CD4-positive, CD25-positive, alpha-beta regulatory T cell (primary cell): Measurements from ENCODE around the gene LAMTOR4. TPM values are rescaled to one million over a fixed set of nuclear protein-coding genes. Genes with fewer than 3 reads are reported as not detected.
"Not testable (repeated sequence)": the region's sequence is repeated elsewhere in the genome, so short reads cannot be mapped to it uniquely, and the experiment has no call there.

Source experiments
- ATAC-seq, 2 donors: fragments of 150-1000 bp; cut with Tn5 transposase; one replicate each; pipeline ENCODE4 v1.10.0; 2021; ENCODE audit warnings: low read depth in 2 of 2, moderate number of reproducible peaks in 2 of 2, moderate library complexity in 1 of 2
- DNase-seq, 3 donors: peaks; one replicate each; pipeline versions ENCODE4 v3.0.0 to v3.0.0-alpha.2; 2012 to 2022; ENCODE audit warnings: mixed read lengths in 1 of 3
- H3K27ac ChIP-seq: one replicate; pipeline ENCODE4 v1.7.0; 2013; ENCODE audit warnings: mild to moderate bottlenecking, low read length; ENCODE audit not compliant: insufficient read depth, poor library complexity, severe bottlenecking
- H3K27me3 ChIP-seq: one replicate; pipeline ENCODE4 v1.7.0; 2013; ENCODE audit warnings: low read length; ENCODE audit not compliant: control insufficient read depth, insufficient read depth
- H3K36me3 ChIP-seq: one replicate; pipeline ENCODE4 v1.7.0; 2013; ENCODE audit warnings: mild to moderate bottlenecking, low read length, moderate library complexity; ENCODE audit not compliant: control insufficient read depth, insufficient read depth
- H3K4me1 ChIP-seq: 2 replicates; pipeline ENCODE4 v1.7.0; 2013; ENCODE audit warnings: mild to moderate bottlenecking, low read length; ENCODE audit not compliant: insufficient read depth, control insufficient read depth, poor library complexity, severe bottlenecking
- H3K4me3 ChIP-seq: one replicate; pipeline ENCODE4 v1.7.0; 2013; ENCODE audit warnings: low read depth, mild to moderate bottlenecking, low read length, moderate library complexity
- H3K9me3 ChIP-seq, 2 experiments: 1 replicate in 1 of 2; 2 replicates in 1 of 2; pipeline ENCODE4 v1.7.0; 2013; ENCODE audit warnings: low read length in 2 of 2, mild to moderate bottlenecking in 1 of 2, moderate library complexity in 1 of 2; ENCODE audit not compliant: control insufficient read depth in 2 of 2
- H3K27ac Mint-ChIP-seq, 3 donors: one replicate each; pipeline ENCODE4 v1.8.0; 2020 to 2022; ENCODE audit warnings: mild to moderate bottlenecking in 3 of 3, mixed read lengths in 3 of 3, moderate library complexity in 2 of 3
- H3K27me3 Mint-ChIP-seq: one replicate; pipeline ENCODE4 v1.8.0; 2022; ENCODE audit warnings: mild to moderate bottlenecking, mixed read lengths
- H3K36me3 Mint-ChIP-seq: one replicate; pipeline ENCODE4 v1.8.0; 2020; ENCODE audit warnings: mixed read lengths
- H3K4me1 Mint-ChIP-seq, 4 donors: one replicate each; pipeline ENCODE4 v1.8.0; 2020 to 2022; ENCODE audit warnings: mixed read lengths in 4 of 4, mild to moderate bottlenecking in 1 of 4
- H3K4me3 Mint-ChIP-seq, 4 donors: one replicate each; pipeline ENCODE4 v1.8.0; 2020 to 2022; ENCODE audit warnings: mild to moderate bottlenecking in 4 of 4, mixed read lengths in 4 of 4, moderate library complexity in 3 of 4
- H3K9me3 Mint-ChIP-seq, 7 donors: one replicate each; pipeline ENCODE4 v1.8.0; 2020 to 2022; ENCODE audit warnings: mixed read lengths in 7 of 7, mild to moderate bottlenecking in 3 of 7, moderate library complexity in 2 of 7
- polyA plus RNA-seq, 4 donors: library from polyadenylated mRNA; unstranded; fragments of 300-500 nt; fragmentation: Illumina TruSeq; gene quantifications; one replicate each; pipeline ENCODE4 v1.2.3, GENCODE V29; 2021
- total RNA-seq: library from RNA; stranded (reverse); gene quantifications from one replicate; pipeline ENCODE4 v1.2.3, GENCODE V29; 2022

LAMTOR4 gene
- total and polyA plus RNA-seq, 5 donors from 2014 or later = 136 to 474 (median 460) TPM

GRCh38 chr7:100176096-100177044 is 27.7 kb downstream of the LAMTOR4 start:
- Histone ChIP-seq H3K27me3 (no peaks in the 10 kb centered on the region), H3K4me1 (peaks cover 35% of the 10 kb centered on the region), H3K27ac (peak overlapping the region; percentile 55), H3K9me3 (peaks cover 0 to 4% of the 10 kb centered on the region in 2 experiments), H3K4me3 (no peak overlapping the region), H3K36me3 (no peaks in the 10 kb centered on the region)
- H3K9me3 Mint-ChIP-seq = peaks cover 0 to 8% (median 0%) of the 10 kb centered on the region in 7 donors
- no peak for DNase-seq
- H3K4me1 Mint-ChIP-seq = peaks cover 3 to 62% (median 29%) of the 10 kb centered on the region in 4 donors
- H3K27me3 Mint-ChIP-seq = peaks cover 17% of the 10 kb centered on the region
- H3K36me3 Mint-ChIP-seq = no peaks in the 10 kb centered on the region
- H3K4me3 Mint-ChIP-seq = peak overlapping the region; percentile 74 to 89 (median 80)
- H3K27ac Mint-ChIP-seq = peak overlapping the region; percentile 35 to 87 (median 83)
- no peak for ATAC-seq

GRCh38 chr7:100177045-100178001 is 28.6 kb downstream of the LAMTOR4 start, which contains the start of the genes GPC2 and STAG3:
GPC2 (minus strand) TSS chr7:100177381; CDS start chr7:100177199, 182 bp downstream.
STAG3 (plus strand) TSS chr7:100177918; CDS start chr7:100180557, 2,639 bp downstream.
- Mint-ChIP-seq H3K4me3 (peak within 1 kb of the TSS; percentile 74 to 89 (median 80)), H3K27ac (peak within 1 kb of the TSS; percentile 35 to 87 (median 83)), H3K4me1 (peaks cover 8 to 65% (median 36%) of the 10 kb centered on the region in 4 donors), H3K36me3 (no peaks in the 10 kb centered on the region), H3K27me3 (peaks cover 17% of the 10 kb centered on the region), H3K9me3 (peaks cover 0 to 9% (median 0%) of the 10 kb centered on the region in 7 donors)
- H3K4me3 ChIP-seq = peak within 1 kb of the TSS; percentile 51
- ATAC-seq (peak; percentile 83 to 87), DNase-seq (peak; percentile 95 to 97 (median 95))
- peaks cover 27% of the 10 kb centered on the region for H3K4me1 ChIP-seq
- peak within 1 kb of the TSS; percentile 55 for H3K27ac ChIP-seq
- H3K36me3 ChIP-seq = no peaks in the 10 kb centered on the region
- peaks cover 0 to 4% of the 10 kb centered on the region in 2 experiments for H3K9me3 ChIP-seq
- no peaks in the 10 kb centered on the region for H3K27me3 ChIP-seq

DNA sequence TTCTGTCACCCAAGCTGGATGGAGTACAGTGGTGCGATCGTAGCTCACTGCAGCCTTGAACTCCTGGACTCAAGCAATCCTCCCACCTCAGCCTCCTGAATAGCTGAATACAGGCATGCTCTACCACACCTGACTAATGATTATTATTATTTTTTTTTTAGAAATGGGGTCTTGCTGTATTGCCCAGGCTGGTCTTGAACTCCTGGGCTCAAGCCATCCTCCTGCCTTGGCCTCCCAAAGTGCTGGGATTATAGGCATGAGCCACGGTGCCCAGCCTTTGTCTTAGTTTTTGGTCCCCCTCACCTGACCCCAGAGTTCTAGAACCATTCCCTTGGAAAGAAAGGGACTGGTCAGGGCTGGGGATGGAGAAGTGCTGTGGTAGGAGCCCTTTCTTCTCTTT is 31.4 kb downstream of the LAMTOR4 start:
- Histone ChIP-seq H3K27ac (peak overlapping the region; percentile 31), H3K4me1 (peaks cover 27% of the 10 kb centered on the region)
- H3K4me3 ChIP-seq, H3K36me3 ChIP-seq, H3K9me3 Mint-ChIP-seq, DNase-seq, H3K9me3 ChIP-seq, ATAC-seq, H3K36me3 Mint-ChIP-seq, H3K27me3 ChIP-seq: not testable (repeated sequence)
- Mint-ChIP-seq H3K4me3 (peak overlapping the region; percentile 29 to 89 (median 77)), H3K4me1 (peaks cover 12 to 70% (median 34%) of the 10 kb centered on the region in 4 donors), H3K27ac (peak overlapping the region in 1 of 3 donors; percentile 82), H3K27me3 (peaks cover 13% of the 10 kb centered on the region)

- H3K9me3 ChIP-seq, H3K27me3 Mint-ChIP-seq, H3K9me3 Mint-ChIP-seq, H3K27me3 ChIP-seq, H3K36me3 Mint-ChIP-seq, H3K36me3 ChIP-seq, ATAC-seq, H3K4me3 ChIP-seq, H3K27ac ChIP-seq: not testable (repeated sequence)
- peak overlapping the region in 2 of 4 donors; percentile 57 to 65 for H3K4me3 Mint-ChIP-seq
- DNase-seq = peak in 1 of 3 donors; percentile 48
- H3K4me1 ChIP-seq = peaks cover 19% of the 10 kb centered on the region
- H3K4me1 Mint-ChIP-seq = peaks cover 16 to 47% (median 25%) of the 10 kb centered on the region in 4 donors
- peak overlapping the region in 2 of 3 donors; percentile 65 to 76 for H3K27ac Mint-ChIP-seq
Observed at GRCh38 chr7:100182616-100183015, 33.9 kb downstream of the LAMTOR4 start.

GRCh38 chr7:100183090-100183489 is 34.4 kb downstream of the LAMTOR4 start:
- not testable (repeated sequence) for ATAC-seq
- peaks cover 15% of the 10 kb centered on the region for H3K4me1 ChIP-seq
- peaks cover 16 to 43% (median 25%) of the 10 kb centered on the region in 4 donors for H3K4me1 Mint-ChIP-seq

GRCh38 chr7:100185726-100186125 is 37.0 kb downstream of the LAMTOR4 start:
- Histone ChIP-seq H3K27me3 (no peaks in the 10 kb centered on the region), H3K9me3 (no peaks in the 10 kb centered on the region), H3K4me3 (no peak overlapping the region), H3K27ac (no peak overlapping the region), H3K36me3 (no peaks in the 10 kb centered on the region), H3K4me1 (peaks cover 3% of the 10 kb centered on the region)
- Mint-ChIP-seq H3K4me1 (peaks cover 19 to 36% (median 23%) of the 10 kb centered on the region in 4 donors), H3K27me3 (peaks cover 2% of the 10 kb centered on the region), H3K36me3 (no peaks in the 10 kb centered on the region), H3K27ac (no peak overlapping the region), H3K4me3 (no peak overlapping the region), H3K9me3 (peaks cover 0 to 6% (median 0%) of the 10 kb centered on the region in 7 donors)
- DNase-seq = no peak
- ATAC-seq = no peak

More at GRCh38 chr7:100183090-100183489, 34.4 kb downstream of the LAMTOR4 start:
- not testable (repeated sequence) for H3K9me3 ChIP-seq, H3K36me3 Mint-ChIP-seq, H3K27me3 Mint-ChIP-seq, DNase-seq, H3K4me3 ChIP-seq, H3K27ac ChIP-seq, H3K36me3 ChIP-seq, H3K27me3 ChIP-seq, H3K9me3 Mint-ChIP-seq
- peak overlapping the region in 1 of 3 donors; percentile 76 for H3K27ac Mint-ChIP-seq
- peak overlapping the region in 1 of 4 donors; percentile 65 for H3K4me3 Mint-ChIP-seq

GRCh38 chr7:100189061-100189460 is 40.3 kb downstream of the LAMTOR4 start:
- H3K27me3 Mint-ChIP-seq = no peaks in the 10 kb centered on the region
- H3K4me1 Mint-ChIP-seq = peaks cover 9 to 25% (median 10%) of the 10 kb centered on the region in 4 donors
- no peak for DNase-seq
- no peaks in the 10 kb centered on the region for H3K36me3 Mint-ChIP-seq
- Histone ChIP-seq H3K36me3 (no peaks in the 10 kb centered on the region), H3K27me3 (no peaks in the 10 kb centered on the region), H3K9me3 (no peaks in the 10 kb centered on the region), H3K27ac (no peak overlapping the region), H3K4me1 (no peaks in the 10 kb centered on the region), H3K4me3 (no peak overlapping the region)
- no peak overlapping the region for H3K4me3 Mint-ChIP-seq
- ATAC-seq = no peak
- H3K9me3 Mint-ChIP-seq = no peaks in the 10 kb centered on the region
- peak overlapping the region in 1 of 3 donors; percentile 84 for H3K27ac Mint-ChIP-seq
